Measurements from ENCODE around the gene CYFIP2. TPM values are rescaled to one million over a fixed set of nuclear protein-coding genes. Genes with fewer than 3 reads are reported as not detected.

The CYFIP2 gene
- total RNA-seq, 2 donors from 2014 or later: 18.1 to 27.6 TPM

DNA sequence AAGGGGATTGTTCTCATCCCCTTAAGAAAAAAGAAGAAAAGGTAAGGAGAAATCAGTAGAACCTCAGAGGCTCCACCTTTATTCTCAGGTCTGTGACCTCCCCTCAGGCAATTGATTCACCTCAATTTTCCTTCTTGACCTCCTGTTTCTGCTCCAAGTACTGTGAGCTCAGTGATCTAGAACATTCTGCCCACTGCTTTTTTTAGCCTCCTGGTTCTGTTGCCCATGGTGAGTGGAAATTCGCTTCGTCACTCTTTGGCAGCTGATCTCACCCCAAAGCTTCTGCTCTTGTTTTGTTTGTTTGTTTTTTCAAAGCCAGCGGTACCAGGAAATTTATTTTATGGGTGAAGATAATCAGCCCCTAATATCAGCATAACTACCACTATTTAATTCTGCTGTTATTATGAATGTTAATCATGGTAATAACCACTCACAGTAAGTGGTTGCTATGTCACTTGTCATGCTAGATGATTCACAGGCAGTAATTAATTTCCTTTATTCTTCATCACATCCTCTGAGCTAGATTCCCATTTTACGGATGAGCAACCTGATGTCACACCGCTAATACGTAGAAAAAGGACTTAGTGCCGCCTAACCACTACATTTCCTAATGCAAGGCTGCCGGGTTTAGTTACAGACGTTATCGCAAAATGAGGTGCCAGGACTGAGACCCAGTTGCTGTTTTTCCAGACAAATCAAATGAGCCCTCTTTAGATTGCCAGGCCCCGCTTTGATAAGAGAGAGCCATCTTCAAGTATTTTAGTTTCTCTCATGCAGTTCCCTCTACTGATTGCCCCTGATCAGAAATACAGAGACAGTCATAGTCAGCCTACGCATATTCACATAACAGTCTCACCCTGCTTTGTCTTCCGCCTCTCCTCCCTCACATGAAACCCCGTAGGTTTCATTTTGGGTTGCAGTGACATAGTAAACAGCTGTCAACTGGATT, 78.2 kb downstream of the CYFIP2 start:
- intact Hi-C loops (cut with DNase I): loop anchor here in 1 of 2 donors (10.0 kb wide), 1 partner anchor 371 kb away; no protein-coding TSS in a partner anchor
- no peak for DNase-seq
- no peak for ATAC-seq

- ATAC-seq (no peak), DNase-seq (no peak)
- intact Hi-C loops (cut with DNase I): loop anchor here in 1 of 2 donors (10.0 kb wide), 1 partner anchor 370 kb away; no protein-coding TSS in a partner anchor
Observed at GRCh38 chr5:157345067-157345466, 79.1 kb downstream of the CYFIP2 start.

GRCh38 chr5:157345485-157345884, 79.6 kb downstream of the CYFIP2 start:
- ATAC-seq: no peak
- DNase-seq: no peak
- intact Hi-C loops (cut with DNase I): loop anchor here in 1 of 2 donors (10.0 kb wide), 1 partner anchor 369 kb away; no protein-coding TSS in a partner anchor

DNA sequence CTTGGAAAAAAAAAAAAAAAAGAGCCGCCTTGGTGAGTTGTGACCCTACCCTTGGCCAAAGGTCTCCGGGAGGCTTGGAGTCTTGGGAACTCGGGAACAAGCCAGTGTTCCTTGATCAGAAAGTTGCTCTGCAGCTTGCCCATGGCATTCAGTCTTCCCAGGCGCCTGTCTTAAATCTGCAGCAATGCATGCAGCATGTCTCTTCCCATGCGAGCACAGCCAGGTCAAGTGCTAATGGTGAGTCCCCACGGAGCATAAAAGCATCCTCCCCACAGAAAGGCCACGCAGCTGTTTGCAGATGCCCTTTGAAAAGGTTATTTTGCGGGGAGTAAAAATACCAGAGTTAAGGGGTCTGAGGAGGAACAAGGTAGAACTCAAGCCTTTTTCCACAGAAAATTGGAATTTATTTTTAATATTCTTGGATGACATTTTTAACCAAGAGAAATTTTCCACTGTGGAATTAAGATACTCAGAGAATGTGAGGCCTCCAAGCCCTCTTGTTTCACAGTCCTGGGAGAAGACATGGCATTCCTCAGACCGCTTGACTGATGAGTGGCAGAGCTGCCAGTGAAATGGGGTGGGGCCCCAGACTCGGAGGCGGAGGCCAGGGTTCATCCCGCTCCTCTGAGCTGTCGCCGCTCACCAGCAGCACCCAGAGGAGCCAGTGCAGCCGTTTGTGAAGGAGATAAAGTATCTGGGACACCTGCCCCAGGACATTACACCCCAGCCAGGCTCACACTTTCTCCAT, 81.6 kb downstream of the CYFIP2 start:
- ATAC-seq: peak; percentile 63 to 84
- DNase-seq: no peak

DNA sequence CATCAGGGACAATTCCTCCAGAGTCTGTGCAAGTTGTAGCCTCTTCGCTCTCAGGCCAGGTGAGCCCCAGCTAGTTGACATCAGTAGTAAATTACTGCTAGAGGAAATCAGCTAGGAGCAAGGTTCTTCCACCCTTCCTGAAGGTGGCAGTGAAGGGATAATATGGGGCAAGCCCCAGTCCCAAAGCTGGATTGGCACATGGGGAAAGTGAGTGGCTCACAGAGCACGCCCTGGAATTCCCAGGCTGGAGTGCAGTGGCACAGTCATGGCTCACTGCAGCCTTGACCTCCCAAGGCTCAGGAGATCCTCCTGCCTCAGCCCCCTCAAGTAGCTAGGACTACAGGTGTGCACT, 82.1 kb downstream of the CYFIP2 start:
- intact Hi-C loops (cut with DNase I): loop anchor here in 1 of 2 donors (10.0 kb wide), 1 partner anchor 367 kb away; no protein-coding TSS in a partner anchor
- no peak for ATAC-seq
- DNase-seq: no peak

More for the DNA sequence above, 81.6 kb downstream of the CYFIP2 start:
- intact Hi-C loops (cut with DNase I): loop anchor here in 1 of 2 donors (10.0 kb wide), 1 partner anchor 367 kb away; no protein-coding TSS in a partner anchor

- intact Hi-C loops (cut with DNase I): no loop called here
- ATAC-seq (no peak), DNase-seq (no peak)
Observed at GRCh38 chr5:157350939-157351801, 85.2 kb downstream of the CYFIP2 start.

- intact Hi-C loops (cut with DNase I): no loop called here
- no peak for ATAC-seq
Observed at GRCh38 chr5:157351802-157352092, 85.8 kb downstream of the CYFIP2 start.

GRCh38 chr5:157352756-157353340, 86.9 kb downstream of the CYFIP2 start:
- intact Hi-C loops (cut with DNase I): no loop called here
- ATAC-seq (no peak), DNase-seq (no peak)

More at GRCh38 chr5:157351802-157352092, 85.8 kb downstream of the CYFIP2 start:
- no peak for DNase-seq

- intact Hi-C loops (cut with DNase I): no loop called here
- DNase-seq: no peak
- no peak for ATAC-seq
Observed at GRCh38 chr5:157354800-157355199, 88.9 kb downstream of the CYFIP2 start.

DNA sequence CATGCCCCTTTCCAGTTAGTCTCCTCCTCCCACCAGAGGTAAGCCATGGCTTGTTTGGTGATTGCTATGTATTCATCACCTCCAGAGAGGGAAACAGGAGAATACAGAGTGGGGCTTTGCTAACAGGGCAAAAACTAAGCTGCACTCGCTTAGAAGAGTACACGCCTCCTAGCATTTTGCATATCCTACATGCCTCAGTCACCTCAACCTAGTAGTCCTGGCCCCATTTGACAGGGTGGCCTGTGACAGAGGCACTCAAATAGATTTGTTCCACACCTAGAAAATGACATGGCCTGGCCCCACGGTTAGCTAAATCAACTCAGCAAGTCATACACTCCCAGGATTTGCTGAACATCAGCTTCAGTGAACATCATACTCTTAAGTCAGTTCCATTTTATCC, 90.7 kb downstream of the CYFIP2 start:
- no peak for DNase-seq
- intact Hi-C loops (cut with DNase I): no loop called here
- no peak for ATAC-seq

- DNase-seq (no peak), ATAC-seq (no peak)
- intact Hi-C loops (cut with DNase I): no loop called here
Observed at GRCh38 chr5:157357823-157358222, 91.9 kb downstream of the CYFIP2 start.

DNA sequence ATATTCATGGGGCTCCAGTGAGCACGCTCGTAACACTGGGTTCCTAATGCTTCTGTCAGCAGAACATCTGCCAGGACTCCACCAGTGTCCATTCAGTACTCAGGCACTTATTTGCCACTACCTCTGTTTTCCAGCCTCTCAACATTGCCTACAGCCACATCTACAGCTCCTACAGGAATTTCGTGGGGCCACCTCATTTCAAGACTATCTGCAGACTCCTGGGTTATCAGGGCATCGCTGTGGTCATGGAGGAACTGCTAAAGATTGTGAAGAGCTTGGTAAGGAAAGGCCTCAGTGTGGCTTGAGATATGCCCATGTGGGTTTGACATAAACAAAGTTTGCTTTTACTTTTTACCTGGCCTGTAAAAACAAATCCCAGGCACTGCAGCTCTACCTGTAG, 92.9 kb downstream of the CYFIP2 start:
- ATAC-seq (no peak), DNase-seq (no peak)
- intact Hi-C loops (cut with DNase I): no loop called here

DNA sequence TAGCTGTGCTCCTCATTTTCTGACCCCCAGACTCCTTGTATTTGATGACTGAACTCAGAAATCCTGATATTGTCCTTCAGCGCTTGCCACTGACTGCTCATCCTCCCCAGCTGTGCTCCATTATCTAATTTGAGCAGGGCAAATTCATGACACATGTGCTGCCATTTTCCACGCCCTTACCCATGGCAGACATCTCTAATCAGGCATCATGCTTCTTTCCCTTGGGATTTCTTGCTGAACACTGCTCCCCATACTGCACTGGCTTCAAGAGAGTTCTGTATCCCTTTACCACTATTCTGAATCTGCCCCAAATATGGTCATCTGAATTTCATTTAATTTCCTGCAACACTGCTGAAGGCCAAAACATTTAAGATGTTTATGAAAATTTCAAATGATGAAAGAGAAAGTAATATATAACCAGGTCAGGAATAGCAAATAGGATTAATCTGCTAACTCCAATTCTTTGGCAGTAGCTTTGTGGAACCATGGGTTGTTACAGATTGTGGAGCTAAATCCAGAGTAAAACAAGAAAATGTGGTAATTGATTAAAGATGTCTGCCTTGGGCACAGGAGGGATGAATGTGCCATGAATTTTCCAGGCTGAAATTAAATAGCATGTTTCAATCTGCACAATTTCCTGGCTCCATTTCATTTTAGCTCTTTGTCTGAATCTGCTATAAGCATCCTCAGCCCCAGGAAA, 93.6 kb downstream of the CYFIP2 start:
- ATAC-seq (no peak), DNase-seq (no peak)
- intact Hi-C loops (cut with DNase I): no loop called here

DNA sequence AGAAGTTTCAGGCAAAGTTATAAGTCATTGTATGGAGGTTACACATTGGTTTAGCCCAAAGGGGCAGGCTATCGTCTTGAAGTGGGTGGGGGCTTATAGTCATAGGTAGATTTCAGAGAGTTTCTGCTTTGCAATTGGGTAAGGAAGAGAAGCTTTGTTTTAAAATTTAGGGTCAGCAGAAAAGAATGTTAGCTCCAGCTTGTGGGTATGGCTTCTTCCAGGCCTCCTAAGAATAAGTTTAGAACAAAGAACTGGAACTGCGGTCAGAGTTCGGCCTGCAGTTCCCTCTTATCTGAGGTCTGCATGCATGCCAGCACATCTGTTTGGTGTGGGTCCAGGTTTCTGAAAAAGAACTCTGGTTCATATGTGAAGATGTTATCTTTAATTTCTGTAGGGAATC, 96.1 kb downstream of the CYFIP2 start:
- ATAC-seq (peak in 1 of 2 donors; percentile 50), DNase-seq (no peak)
- intact Hi-C loops (cut with DNase I): no loop called here

DNA sequence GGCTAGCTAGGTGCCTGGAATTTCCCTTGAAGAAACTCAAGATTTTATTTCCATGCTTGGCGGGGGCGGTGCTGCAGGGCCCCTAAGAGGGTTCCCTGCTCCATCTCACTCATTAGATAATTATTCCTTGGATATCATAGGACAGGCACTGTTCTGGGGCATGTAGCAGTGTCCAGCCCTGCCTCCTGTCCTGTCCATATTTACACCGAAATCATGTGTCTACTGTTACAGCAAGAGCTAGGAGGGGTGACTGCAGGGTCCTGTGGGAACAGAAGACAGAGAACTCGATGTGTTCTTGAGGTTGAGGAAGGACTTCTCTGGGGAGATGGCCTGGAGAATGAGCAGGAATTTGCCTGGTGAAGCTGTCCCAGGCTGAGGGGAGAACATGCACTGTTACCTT, 96.6 kb downstream of the CYFIP2 start:
- no peak for ATAC-seq
- DNase-seq: no peak
- intact Hi-C loops (cut with DNase I): no loop called here

GRCh38 chr5:157362982-157363381, 97.1 kb downstream of the CYFIP2 start:
- DNase-seq (no peak), ATAC-seq (no peak)
- intact Hi-C loops (cut with DNase I): no loop called here

DNA sequence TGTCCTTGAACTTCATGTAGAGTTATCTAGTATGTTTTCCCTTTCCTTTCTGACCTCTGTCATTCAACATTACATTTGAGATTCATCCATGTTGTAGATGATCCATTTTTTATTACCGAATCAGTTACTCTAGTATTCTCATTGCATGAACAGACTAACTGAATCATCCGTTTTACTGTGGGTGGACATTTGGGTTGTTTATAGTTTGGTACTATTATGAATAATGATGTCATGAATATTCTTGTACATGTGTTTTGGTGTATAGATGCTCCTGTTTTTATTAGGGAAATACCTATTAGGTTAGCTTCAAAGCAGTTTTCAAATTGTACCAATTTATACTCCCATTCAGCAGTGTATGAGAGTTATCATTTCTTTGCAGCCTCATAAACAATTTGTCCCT, 99.8 kb downstream of the CYFIP2 start:
- ATAC-seq (no peak), DNase-seq (no peak)
- intact Hi-C loops (cut with DNase I): loop anchor here (5.0 kb wide), 2 partner anchors 107 to 112 kb away; no protein-coding TSS in a partner anchor
